A673 (cell line): ENCODE data around the gene TUBA4A.

Experiments used
- EZH2 ChIP-seq: fragments of 200-600 bp; sonication (generic); IDR thresholded peaks from 2 replicates; pipeline ENCODE4 v1.6.1; 2017; ENCODE audit warnings: borderline replicate concordance, low read depth, mild to moderate bottlenecking, mixed read lengths, antibody characterized with exemption, low read length; ENCODE audit not compliant: poor library complexity, severe bottlenecking
- TF ChIP-seq, protein P1 (sequence below): fragments of 300-800, 200-600 bp; sonication (generic); conservative IDR thresholded peaks from 2 replicates; pipeline ENCODE4 v1.5.1; 2017; ENCODE audit warnings: low read depth, mild to moderate bottlenecking, antibody characterized with exemption, low read length, moderate library complexity, mixed read lengths

- TF ChIP-seq, protein P1, sequence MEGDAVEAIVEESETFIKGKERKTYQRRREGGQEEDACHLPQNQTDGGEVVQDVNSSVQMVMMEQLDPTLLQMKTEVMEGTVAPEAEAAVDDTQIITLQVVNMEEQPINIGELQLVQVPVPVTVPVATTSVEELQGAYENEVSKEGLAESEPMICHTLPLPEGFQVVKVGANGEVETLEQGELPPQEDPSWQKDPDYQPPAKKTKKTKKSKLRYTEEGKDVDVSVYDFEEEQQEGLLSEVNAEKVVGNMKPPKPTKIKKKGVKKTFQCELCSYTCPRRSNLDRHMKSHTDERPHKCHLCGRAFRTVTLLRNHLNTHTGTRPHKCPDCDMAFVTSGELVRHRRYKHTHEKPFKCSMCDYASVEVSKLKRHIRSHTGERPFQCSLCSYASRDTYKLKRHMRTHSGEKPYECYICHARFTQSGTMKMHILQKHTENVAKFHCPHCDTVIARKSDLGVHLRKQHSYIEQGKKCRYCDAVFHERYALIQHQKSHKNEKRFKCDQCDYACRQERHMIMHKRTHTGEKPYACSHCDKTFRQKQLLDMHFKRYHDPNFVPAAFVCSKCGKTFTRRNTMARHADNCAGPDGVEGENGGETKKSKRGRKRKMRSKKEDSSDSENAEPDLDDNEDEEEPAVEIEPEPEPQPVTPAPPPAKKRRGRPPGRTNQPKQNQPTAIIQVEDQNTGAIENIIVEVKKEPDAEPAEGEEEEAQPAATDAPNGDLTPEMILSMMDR, result no peak
- no peak for TF ChIP-seq EZH2
Observed at GRCh38 chr2:219218732-219219701, 34.7 kb downstream of the TUBA4A start, which contains the start of gene ABCB6.
